GM19455 (cell line): Measurements from ENCODE around the gene PRRT4.

Source experiments
- ATAC-seq: cut with Tn5 transposase; IDR thresholded peaks from one replicate; pipeline ENCODE4 v1.9.1; 2021; ENCODE audit not compliant: unreplicated experiment

Gene PRRT4

DNA sequence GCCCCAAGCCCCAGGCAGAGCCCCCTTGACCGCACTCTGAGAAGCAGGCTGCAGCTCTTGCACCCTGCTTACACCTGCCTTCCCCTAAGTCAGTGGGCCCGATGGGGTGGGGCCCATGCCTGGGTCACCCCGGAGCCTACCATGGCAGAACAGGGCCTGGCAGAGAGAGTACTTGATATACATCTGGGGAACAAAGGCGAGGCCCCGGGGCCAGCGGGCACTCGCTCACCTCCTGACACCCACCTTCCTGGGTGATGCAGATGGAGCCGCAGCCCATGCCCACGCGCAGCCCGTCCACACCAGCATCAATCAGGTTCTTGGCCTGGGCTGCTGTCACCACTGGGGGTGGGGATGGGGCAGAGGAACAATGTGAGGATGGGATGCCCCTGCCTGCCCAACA lies 34.9 kb upstream of the PRRT4 start:
- ATAC-seq: no peak

DNA sequence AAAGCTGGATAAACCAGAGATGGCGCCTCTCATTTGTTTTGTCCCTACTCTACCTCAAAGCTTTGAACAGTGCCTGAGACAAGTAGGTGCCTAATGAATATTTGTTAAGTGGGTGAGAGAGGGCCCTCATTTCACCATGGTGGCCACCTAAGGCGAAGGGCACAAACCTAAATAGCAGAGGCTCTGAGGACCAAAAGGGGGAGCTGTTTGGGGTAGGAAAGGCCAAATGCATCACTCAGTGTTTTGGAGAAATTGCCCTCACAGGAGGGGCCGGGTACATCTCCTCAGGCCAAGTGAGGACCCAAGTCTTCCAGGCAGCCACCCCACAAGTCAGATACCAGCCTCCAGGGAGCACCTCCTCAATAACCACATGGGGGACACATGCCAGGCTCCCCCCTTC lies 34.3 kb upstream of the PRRT4 start:
- no peak for ATAC-seq

DNA sequence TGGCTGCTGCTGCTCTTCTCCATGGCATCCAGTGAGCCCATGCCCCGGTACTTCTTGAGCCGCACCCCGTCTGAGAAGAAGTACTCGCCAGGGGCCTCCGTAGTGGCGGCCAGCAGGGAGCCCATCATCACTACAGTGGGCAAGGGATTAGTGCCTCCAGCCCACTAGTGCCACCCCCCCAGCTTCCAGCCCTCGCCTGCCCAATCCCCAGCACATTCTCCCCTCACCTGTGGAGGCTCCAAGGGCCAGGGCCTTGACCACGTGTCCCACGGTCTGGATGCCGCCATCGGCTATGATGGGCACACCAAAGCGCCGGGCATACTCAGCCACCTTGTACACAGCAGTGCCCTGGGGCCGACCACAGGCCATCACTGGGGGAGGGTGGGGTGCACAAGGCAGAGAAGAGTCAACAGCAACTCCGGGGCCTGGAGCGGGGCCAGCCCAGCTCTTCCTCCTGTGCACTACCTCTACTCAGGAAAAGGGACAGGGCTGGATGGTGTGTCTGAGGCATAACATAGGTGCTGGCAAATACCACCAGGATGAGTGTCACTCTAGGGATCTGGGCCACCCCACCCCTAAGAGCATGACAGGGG lies 33.5 kb upstream of the PRRT4 start:
- no peak for ATAC-seq

DNA sequence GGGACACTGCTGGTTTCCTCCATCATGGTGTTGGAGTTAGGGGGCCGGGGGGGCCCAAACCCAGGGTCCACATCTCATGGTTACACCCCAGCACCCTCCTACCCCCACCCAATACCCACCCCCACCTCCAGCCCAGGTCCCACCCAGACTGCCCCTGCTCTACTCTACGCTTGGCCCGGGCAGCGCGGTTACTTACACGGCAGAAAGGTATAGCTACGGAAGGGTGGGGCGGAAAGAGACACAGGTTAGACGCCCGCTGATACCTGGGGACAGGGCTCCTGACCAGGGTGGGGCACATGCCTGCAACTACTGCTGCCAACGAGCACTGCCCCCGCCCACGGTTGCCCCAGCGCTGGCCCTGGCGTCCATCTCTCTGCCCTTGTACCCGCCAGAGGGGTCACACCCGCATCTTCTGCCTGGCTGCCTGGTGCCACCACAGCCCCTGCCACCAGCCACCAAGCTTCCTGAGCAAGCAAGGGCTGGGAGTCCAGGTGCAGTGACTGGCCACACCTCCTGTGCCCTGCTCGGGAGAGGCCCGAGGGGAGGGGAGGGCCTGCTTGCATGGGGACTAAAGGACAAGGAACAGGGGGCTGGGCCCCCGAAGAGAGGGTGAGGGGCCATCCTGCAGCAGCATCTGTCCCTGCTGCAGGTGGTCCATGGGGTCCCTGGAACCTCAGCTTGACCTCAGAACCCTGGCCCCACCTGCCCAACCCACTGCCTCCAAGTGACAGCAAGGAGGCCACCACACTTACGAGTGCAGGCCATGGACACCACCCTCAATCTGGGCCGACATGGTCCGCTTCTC lies 32.2 kb upstream of the PRRT4 start:
- ATAC-seq: no peak

DNA sequence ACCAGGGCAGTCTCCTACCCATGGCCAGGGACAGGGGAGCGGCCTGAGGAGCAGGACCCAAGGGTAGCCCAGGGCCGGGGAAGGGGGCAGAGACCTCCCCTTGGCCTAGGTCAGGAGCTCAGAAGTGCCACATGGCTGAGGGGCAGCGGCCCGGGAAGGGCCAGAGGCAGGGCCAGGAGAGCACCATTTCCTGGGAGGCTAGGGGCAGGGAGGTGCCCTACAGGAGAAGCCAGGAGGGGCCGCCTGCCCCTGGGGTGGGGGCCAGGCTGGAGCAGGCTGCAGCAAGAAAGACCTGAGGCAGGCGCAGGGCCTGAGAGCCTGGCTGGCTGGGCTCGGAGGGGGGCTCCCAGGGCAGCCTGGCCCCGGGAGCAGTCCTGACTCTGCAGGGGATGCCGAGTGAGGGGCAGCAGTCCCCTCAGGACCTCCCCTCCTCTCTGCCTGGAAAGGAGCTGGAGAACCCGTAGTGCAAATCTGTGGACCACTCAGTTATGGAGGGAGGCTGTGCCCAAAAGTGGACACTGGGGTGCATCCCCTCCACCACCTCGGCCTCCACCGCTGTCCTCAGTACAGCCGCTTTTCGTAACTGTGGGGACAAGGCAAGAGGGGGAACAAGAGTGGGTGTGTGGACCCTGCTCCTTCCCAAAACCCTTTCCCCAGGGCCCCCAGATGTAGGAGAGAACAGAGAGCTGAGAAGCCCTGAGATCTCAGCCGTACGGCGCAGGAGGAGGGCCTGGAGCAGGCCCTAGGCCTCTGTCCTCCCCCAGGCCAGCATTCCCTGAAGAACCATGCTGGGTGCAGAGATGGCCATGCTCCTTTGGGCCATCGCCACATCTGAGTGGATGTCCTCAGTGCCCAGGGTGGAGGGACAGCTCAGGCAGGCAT lies 31.2 kb upstream of the PRRT4 start:
- no peak for ATAC-seq

DNA sequence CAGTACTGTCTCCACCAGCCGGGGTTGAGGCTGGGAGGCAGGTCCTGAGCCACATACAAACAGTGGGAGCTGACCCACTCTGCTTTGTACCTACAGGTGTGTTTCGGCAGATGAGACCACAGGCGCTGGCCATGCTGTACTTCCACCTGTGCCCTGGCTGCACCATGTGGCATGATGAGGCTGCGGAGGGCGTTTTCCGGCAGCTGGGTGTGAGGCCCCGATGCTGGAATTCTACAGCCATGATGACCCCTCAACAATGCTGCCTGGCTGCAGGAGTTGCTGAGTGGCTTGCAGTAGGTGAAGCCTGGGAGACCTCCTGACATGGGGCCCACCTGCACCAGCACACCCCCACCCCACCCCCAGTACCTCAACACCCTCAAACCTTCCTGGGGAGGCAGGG lies 30.3 kb upstream of the PRRT4 start:
- no peak for ATAC-seq

DNA sequence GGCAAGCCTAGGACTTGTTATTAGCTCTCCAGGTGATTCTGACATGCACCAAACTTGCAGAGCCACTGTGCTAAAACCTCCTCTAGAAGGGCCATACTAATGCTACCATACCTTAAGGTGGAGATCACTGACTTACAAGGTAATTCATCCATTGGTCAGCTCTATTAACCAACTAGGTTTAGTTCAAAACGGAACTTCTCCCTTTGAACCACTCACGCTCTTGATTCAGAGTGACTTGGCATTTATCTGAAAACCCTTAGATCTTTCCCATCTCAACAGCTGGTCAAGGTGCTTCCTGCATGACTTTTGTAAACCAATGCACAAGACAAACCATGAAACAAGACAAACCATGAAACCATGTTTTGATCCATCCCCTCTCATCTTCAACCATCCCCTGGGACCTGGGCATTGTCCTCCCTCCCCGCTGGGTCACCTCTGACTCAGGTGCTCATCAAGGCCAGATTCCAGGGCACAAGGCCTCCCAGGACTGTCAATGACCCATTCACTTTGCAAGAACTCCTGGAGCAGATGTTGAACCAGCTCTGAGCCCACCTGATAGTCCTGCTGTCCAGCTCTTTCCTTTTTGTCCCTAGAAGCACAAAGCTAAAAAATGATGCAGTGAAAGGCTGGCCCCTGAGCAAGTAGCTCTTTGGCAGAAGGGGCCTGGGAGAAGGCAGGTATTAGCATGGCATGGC lies 29.5 kb upstream of the PRRT4 start:
- no peak for ATAC-seq

DNA sequence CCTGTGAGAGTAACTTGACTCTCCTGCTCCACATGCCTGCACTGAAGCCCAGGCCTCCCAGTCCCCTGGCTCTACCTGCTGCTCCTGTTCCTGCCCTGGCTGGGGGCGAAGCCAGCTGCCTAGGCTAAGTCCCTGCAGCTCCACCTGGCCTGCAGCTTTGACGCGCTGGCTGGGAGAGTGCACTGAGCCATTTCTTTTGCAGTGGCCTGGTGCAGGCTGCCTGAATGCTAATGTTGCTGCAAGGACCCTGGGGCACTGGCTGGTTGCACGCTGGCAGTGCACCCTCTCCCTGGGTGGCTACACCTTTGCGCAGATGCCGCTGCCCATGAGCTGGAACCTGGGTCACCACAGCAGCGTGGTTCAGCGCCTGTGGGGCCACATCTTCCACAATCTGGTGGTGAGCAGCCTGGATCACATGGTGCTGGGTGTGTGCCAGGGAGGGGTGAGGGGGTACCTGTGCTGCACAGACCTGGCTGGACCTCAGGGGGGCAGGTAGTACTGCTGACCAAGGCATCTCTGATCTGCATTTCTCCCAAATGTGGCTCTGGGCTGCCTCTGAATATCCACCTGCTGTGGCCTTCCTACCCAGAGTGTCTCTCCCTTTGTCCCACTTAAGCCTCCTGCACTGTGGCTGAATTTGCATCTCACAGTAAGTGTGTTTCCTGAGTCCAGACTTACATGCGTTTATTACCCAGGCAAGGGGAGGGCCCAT lies 28.3 kb upstream of the PRRT4 start:
- ATAC-seq: no peak

DNA sequence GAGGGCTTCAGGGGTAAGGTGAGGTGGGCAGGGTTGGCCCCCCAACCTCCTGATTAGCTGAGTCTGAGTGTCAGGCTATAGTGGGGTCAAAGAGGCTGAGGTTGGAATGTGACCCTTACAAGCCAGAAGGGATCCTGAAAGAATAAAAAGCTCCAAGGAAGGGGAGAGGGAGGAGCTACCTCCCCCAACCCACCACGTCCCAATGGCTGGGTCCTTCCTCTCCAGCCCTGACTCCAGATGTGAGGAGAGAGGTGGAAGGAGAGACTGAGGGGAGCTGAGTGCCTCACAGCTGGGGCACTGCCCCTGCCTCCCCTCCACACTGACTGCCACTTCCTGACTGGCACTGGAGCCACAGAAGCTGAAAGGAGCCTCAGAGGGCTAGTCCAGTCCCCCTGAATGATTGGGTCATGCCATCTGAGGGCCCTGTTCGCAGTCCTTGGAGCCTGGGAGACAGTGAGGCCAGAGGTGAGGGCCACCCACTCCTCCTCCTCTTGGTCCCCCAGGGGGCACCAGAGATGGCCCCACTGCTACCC lies 27.7 kb upstream of the PRRT4 start:
- ATAC-seq: no peak

DNA sequence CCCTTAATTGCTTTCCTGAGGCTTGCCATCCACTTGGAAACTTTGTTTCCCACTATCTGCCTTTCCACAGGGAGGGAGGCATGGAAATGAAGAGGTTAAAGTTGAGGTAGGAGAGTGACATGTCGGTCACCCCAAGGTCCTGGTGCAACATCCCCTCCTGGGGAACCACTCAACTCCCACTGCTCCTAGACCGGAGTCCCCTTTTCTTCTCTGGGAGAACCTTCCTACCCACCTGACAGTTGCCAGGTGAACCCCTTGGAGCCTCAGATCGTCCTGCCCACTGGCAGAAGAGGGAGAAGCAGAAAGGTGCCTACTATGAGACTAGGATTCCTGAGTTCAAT lies 26.6 kb upstream of the PRRT4 start:
- ATAC-seq: no peak

DNA sequence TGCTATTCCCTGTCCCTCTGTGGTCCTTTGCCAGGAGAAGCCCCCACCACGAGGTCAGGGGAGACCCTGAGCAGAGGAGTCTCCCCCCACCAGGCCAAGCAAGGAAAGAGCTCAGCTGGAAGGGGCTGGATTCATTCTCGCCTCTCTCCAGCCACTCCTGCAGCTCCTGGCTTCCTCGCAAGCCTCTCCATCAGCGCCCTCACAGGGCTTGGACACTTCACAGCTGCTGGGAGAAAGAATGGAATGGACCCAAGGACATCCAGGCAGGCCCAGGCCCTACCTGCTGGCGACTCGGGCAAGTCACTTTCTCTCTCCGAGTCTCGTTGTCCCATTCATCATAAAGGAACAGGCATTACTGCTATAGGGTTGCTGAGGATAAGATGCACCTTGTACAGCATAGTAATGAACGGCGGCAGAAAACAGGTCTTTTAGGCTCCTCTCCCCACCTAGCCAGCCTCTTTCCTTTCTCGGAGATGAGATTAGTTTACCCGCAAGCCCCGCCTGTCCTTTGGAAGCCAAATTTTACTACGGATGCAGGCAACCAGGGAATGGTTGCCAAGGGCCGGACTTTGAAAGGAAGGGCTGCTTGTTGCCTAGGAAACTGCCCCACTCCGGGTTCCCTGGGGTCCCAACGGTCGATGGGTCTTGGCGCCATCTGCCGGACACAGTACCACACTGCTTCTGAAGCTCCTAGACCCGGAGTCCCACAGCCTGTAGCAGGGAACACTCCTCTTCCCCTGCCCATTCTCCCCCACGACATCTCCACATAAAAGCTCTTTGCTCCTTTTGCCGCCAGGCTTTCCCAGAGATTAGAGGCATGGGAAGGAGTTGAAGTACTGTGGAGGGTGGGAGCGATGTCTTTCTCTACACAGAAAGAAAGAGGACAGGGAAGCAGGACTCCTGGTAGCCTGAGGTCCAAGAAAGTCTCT lies 26.0 kb upstream of the PRRT4 start:
- peak; percentile 62 for ATAC-seq

DNA sequence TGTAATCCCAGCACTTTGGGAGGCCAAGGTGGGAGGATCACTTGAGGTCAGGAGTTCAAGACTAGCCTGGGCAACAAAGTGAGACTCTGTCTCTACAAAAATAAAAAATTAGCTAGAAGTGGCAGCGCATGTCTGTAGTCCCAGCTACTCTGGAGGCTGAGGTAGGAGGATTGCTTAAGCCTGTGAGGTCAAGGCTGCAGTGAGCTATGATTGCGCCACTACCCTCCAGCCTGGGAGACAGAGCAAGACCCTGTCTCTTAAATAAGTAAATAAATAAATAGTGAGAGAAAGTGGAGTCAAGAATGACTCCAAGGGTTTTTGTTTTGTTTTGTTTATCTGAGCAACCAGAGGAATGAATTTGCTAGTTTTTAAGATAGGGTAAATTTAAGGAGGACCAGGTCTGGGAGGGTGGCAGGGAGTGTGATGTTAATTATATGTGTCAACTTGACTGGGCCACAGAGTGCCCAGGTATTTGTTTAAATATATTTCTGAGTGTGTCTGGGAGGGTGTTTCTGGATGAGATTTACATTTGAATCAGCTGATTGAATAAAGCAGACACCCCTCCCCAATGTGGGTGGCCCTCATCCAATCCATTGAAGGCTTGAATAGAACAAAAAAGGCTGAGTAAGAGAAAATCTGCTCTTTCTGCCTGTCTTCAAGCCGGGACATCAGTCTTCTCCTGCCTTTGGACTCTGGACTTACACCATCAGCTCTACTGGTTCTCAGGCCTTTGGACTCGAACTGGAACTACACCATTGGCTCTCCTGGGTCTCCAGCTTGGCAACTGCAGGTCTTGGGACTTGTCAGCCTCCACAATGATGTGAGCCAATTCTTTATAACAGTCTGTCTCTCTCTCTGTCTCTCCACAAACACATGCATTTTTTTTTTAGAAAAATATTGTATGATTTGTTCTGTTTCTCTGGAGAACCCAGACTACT lies 24.8 kb upstream of the PRRT4 start:
- ATAC-seq: no peak

DNA sequence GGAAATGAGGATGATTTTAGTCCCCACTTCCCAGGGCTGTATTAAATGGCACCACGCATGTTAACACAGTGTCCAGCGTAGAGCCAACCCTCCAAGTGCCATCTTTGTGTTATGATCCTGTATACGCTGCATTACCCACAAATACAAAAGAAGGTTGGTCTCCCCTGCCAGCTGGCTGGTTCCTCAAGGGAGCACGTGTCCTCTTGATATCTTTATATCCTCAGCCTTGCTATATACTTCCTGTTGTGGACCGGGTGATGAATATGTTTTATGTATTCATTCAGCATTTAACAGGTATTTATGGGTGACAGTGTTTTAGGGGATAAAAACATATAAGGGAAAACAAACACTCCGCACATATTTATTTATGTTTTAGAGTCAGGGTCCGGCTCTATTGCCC lies 23.2 kb upstream of the PRRT4 start:
- no peak for ATAC-seq

DNA sequence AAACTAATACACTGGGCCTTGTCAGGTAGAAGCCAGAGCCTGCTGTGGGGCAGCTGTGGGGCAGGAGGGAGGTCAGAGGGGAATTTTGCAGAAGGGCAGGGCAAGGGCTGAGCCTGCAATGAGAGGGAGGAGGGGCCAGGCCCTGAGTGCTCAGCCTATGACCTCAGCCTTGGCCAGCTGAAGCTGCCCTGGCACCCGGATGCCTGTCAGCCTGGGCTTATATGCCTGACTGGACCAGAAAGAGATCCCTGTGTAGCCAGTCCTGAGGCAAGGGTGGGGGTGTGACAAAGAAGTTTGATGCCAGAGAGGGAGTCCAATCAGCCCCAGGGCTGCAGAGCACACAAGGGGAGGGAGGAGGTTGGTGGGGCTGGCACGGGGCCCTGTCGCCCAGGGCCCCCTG lies 22.3 kb upstream of the PRRT4 start:
- no peak for ATAC-seq

DNA sequence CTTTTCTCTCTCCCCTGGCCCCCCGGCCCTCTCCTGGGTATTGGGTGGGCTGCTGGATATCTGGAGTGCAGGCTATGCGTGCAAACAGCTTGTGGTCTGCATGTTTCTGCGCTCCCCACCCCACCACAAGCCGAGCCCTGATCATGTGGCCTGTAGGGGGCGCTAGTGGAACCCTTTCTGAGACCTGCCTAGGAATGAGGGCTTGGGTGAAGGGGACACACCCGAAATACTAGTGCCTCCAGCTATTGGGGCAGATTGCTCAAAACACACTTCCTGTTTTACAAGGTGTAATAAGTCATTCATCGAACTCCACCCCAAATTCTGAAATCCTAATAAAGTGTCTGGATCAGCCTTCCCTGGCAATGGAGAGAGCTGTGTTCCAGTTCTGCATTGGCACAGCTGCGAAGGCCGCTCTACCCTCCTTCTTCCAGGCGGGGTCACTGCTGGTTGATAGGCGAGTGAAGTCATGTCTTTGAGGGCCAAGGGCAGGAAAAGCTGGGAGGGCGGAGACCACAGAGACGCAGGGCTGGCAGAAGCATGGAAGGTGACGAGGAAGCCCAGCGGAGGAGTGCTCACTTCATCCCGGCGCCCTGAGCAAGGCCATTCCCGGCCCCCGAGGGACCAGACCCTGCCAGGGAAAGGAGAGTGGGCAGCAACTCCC lies 19.8 kb upstream of the PRRT4 start:
- no peak for ATAC-seq

DNA sequence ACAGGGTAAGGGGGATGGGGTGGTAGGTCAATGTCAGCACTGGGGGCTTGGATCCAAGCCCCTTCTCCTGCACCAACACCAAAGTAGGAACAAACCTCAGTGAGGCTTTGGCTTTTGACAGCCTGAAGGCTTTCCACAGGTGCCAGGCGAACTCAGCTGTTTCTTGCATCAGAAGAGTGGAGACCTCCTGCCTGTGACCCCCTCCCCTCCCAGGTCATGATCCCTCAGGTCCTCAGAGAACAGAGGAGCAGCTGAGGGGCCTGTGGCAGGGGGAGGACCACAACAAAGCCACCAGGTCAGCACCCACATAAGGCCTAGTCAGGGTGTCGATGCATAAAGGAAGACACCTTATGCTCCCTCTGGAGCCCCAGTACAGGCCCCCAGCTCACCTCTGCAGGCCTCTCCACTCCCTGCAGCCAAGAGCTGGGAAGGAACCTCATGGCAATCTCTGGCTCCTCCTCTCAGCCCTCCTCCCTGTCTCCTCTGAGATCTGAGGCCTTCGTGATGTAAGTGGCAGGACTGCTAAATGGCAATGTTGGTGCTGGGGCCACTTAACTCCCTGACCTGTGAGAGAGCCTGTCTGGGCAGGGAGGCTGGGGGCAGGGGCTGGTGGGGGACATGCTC lies 19.1 kb upstream of the PRRT4 start:
- ATAC-seq: no peak

DNA sequence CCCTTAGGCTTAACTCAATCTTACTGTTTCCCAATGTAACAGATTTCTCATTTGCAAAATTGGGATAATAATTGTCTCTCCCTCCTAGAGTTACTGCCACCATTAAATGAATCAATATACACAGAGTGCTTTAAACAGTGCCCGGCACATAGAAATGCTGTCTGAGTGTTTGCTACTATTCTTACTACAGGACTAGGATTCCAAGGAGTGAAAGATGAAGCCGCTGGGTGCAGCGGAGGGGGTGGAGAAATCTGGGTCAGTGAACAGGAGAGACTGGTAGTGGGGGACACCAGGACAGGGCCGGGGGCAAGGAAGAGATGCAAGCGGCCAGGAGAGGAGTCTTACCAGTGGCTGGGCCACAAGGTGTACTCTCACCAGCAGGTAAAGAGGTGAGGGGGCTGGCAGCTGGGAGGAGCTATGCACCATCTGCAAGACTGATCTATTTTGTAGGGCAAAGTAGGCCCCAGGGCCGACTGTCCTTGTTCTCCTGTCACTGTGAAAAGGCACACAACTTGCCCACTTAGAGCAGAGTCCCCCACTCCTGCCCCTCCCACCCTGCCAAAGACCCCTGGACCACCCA lies 18.5 kb upstream of the PRRT4 start:
- ATAC-seq: no peak
